Stimulated activated CD4-positive, alpha-beta T cell treated with anti-CD3 and anti-CD28 coated beads, TNF-alpha, amount 100 ng/mL, for 24 hours (primary cell): ENCODE results near the gene GZF1.
A peak's percentile ranks its signal among the peaks of the same experiment; 100 is the strongest.

Experiments
- DNase-seq, 3 experiments: peaks; one replicate each; pipeline ENCODE4 v3.0.0-alpha.2; 2020; ENCODE audit warnings: low read depth in 3 of 3

The GZF1 gene

DNA sequence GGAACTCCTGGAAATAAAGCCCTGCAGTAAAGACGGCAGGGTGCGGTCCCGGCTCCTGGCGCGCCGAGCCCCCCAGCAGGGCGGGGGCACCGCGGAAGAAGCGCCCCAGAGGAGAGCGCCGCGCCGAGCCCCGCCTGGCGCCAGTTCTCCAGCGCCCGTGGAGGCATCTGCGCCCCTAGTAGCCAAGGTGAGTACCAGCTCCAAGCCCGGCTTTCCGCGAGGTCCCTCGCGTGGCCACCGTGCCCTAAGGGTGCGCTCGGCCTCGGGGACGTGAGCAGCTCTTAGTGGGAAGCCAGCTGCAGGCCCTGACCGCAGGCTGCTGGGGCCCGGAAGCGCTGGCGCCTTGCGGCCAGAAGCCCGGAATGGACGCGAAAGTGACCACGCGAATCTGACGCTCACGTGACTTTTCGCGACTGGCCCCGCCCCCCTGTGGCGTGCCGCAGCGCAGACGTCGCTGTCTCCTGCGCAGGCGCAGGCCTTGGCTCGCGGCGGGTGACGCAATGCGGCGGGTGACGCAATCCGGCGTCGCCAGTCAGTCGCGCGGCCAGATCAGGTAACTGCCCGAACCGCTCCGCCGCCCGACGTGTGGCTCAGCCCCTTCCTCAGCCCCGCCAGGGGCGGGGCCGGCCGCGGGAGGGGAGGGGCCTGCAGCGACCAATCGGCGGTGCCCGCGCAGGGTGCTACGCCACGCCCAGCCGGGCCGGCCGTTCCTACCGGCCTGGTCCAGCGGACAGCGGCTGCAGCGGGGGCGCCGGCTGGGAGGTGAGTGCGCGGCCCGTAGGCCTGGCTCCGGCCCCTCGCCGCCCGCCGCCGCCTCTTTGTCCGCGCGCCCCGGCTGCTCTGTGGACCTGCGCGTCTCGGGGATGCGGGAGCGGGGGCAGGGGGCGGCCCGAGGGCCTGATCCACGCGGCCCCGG, at the start of gene GZF1:
Gene GZF1, plus strand, starts transcription at position 707 of the 916 bp plus-strand sequence. CDS start 2,202 bp downstream, outside the sequence.
- DNase-seq = peak; percentile 95 to 98 (median 96)

DNA sequence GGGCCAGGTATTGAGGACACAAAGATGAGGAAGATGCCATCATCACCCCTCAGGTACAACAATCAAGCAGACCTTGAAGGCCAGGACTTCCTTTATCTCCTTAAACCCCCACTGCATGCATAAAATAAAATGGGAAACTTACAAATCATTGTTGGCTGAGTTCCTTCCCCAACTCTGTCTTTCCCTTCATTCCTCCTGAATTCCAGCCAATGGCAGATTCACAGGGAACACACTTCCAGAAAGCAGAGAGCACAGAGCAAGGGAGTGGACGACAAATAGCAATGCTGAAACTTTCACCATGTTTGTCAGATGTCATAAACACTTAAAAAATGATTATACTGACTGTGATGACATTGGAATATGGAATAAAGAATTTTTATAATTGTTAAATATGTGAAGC, 48.7 kb upstream of the GZF1 start:
- no peak for DNase-seq

DNA sequence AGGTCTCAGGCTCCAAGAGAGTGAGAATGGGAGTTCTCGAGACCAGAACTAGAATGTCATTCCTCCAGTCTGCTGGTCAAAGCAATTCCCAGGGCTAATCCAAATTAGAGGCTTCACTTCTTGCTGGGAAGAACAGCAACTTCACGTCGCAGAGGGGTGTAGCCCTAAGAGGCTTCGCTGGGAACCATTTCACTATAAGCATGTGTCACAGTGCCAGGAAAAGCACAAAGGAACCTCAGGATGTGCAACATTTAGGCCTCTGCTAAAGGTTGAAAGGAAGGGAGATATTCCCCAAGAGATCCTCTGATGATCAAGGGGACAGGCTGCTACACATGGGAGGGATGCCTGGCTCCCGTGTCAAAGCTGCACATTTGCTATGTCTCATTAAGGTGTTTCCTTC, 47.3 kb upstream of the GZF1 start:
- DNase-seq = no peak

DNA sequence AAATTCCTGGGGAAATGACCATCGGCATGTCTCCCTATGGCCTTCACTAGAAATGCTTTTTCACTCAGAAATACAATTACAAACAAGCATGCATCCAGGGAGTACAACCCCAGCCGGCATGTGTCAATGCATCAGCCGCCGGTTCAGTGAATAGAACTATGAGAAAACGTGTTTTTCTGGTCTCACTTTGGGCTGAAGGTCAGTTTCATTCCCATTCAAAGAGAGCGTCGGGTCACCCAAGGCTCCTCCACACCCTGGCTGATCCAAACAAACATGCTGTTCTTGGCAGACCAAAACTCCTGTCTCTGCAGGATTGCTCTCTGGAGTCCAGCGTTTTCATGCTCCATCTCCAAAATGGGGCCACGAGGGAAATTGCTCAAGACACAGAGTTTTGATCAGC, 46.9 kb upstream of the GZF1 start:
- DNase-seq = no peak

DNA sequence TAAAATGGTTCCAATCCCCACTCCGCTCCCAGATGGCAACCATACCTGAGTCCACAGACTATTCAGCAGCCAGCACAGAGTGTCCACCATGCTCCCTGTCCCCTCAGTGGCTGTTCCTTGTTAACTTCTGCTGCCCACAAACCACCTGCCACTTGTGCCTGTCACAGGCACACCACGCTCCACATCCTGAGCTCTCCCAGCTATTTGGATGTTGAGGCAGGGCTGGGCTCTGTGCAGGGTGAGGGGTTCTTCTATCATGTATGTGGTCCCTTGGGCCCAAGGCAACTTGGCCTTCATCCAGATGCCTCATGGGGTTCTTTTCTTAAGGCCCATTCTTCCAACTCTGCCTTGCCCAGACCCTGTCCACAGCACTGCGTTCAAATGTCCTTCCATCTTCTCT, 45.4 kb upstream of the GZF1 start:
- DNase-seq = no peak

DNA sequence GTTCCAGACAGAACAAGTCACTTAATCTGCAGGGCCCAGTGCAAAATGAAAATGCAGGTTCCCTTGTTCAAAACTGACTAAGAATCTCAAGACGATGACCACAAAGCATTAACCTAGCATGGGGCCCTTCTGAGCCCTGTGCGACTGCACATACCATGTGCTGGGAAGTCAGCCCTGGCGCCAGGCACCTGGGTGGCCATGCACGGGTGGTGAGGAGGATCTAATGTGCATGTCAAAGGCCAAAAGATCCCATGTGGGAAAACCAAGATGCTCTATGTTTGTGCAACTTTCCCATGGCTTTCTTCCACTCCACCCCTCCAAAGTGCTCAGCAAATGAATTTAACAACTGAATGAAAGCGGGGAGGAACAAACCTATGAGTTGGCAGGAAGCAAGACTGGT, 44.9 kb upstream of the GZF1 start:
- DNase-seq = no peak

DNA sequence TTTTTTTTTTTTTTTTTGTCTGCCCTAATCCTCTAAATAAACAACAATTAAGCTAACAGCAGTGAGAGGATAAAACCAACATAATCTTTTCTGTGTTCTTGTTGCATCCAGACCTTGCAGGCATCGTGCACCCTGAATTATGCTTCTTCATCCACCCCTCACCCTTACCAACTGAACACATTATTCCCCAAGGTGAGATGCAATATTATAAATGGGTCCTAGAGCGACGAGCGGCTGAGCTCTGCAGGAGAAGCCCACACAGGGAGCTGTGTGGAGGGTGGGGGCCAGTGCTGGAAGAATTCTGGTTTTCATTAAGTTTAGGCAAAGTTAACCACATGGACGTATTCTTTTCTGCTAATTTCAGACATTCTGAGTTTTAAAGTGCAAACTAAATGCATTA, 43.6 kb upstream of the GZF1 start:
- no peak for DNase-seq

DNA sequence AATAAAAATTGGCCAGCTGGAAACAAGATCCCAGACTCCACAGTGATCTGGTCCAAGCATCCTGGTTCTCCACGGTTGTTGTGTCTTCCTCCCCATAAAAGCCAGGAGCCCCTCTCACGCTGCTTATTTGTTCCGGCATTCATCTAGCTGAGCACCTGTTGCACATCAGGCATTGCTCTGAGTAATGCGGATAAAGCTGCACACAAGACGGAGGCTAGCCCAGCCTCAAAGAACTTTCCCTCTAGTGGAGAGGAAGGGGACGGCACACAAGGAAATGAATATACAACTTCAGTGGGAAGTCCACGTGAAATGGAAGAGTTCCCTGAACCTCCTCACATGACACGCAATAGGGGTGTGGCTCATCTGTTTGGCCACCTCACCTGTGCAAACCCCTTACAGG, 41.7 kb upstream of the GZF1 start:
- DNase-seq = no peak

DNA sequence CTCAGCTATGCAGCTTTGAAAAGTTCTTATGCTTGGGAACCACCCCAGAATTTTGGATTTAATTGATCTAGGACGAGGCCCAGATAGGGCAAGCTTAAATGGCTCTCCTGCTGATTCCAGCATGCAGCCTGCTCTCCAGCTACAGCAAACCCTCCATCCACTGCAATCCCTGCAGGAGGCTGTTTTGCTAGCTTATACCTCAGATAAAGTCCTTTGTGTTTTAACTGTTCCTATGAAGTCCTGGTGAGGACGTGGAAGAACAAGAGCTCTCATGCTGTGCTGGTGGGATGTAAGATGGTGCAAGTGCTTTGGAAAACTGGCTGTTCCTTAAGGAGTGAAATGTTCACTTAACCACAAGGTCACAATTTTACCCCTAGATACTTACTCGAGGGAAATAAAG, 36.9 kb upstream of the GZF1 start:
- DNase-seq = no peak

DNA sequence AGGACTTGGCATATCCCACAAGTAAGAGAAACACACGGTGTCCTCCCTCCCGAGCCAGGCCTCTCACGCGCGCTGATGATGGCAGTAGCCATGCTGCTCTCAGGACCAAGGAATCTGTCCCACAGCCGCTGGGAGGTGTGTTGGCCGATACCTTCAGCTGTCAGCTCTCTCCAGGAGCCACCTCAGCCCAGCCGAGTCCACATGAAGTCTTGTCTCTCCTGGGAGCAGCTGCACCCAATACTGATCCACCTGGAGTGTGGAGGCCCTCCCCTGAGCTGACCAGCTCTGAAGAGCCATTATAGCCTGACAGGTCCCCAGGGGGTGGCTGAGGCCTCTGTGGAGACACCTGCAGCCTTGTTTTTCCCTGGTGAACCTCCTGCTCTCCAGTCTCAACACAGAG, 35.2 kb upstream of the GZF1 start:
- no peak for DNase-seq

DNA sequence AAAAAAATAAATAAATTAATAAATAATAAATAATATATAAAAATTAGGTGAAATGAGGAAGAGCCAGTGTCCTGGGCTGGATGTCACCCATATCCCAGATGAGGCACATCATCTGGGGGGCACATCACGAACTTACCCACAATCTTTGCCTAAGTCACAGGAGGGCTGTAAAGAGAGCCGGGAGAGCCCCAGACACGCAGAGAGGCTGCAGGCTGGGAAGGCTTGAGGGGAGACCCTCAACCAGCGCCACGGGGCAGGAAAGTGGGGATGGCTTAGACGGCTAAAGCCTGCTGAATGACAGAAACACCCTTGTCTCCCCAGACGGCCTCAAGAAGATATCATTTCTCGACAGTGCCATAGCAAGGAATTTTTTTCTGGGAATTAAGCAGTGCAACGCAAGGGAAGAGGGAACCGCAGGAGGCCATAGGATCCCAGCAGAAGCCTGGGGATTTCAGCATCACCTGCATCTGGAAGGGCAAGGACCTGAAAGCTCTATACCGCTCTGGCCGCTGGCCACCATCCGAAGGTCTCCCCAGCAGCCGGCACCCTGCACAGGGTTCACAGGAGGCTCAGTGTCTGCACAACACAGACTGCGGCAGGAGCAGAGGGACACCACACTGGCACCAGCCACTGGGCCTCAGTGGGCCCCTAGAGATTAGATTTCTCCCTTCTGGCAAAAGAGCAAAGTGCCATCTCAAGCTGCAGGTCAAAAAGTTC, 34.2 kb upstream of the GZF1 start:
- DNase-seq = no peak

DNA sequence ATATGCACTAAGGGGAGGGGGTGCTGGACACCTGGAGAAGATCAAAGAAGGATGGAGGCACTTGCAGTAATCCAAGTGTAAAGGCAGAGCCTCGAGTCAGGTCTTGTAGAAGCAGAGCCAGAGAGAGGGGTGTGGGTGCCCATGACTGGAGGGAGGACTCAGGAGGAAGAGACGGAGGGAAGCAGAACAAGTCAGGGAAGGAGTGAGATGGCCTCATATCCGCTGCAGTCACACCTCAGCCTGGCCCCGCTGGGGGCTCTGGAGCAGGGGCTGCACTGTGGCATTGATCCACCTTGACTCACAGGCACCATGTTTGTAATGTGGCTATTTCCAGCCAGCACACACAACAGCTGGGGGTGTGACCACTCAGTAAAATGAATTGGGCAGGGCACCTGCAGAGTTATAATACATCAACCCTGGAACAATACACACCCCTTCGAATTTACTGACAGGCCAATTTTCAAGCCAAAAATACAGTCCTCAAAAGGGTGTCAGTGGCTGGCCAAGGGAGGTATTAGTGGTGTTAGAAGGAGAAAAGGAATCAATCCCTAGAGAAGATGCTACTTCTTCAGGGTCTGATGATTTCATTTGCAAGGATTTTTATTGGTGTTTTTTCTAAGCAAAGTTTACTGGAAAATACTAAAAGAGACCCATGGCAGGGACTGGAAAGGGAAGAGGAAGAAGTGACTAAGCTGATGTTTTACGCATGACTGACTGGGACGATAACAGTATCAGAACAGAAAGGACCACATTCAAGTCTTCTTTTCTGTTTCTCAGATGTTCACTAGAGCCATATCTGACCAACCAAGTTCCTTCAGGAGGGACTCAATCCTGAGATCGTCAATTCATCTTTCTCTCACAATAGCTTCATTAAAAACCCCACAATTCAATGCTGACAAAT, 30.3 kb upstream of the GZF1 start:
- no peak for DNase-seq

DNA sequence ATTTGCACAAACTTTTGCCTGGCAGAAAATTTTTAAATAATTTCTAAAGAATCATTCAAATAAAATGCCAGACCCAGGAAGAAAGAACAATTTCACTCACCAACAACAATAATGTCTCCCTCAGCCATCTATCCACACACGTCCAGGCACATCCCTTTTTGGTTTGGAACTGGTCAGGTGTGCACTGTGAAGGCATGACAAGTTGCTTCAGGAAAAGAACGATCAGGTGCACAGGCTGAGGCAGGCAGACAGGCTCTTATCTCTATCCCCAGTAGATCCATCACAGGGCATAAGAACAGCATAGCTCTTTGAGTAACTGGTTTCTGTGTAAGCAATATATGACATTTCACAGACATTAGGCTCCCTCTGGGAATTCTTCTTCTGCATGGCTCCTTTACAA, 29.5 kb upstream of the GZF1 start:
- no peak for DNase-seq

DNA sequence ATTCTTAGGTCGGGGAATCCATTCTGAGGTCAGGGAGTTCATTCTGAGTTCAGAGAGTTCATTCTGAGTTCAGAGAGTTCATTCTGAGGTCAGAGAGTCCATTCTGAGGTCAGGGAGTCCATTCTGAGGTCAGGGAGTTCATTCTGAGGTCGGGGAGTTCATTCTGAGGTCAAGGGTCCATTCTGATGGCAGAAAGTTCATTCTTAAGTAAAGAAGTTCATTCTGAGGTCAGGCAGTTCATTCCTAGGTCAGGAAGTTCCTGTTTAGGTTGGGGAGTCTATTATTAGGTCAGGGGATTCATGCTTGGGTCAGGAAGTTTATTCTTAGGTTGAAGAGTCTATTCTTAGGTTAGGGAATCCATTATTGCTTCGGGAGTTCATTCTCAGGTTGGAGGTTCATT, 27.9 kb upstream of the GZF1 start:
- no peak for DNase-seq

DNA sequence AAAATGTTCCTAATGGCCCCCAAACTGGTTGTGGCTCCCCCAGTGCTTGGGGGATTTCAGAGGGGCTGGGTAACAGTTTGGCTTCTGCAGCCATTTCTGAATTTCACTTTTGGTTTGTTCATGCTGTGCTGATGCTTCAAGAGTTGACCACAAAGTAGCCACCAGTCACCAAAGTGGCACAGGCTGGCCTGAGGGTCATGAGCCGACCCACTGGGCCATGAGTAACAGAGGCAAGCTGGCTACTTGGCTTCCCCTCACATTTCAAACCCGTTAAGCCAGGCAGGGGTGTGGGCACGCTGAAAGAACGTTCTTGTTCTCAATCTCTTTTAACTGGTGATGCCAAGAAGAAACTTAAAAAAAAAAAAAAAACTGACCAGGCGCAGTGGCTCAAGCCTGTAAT, 26.5 kb upstream of the GZF1 start:
- DNase-seq = no peak

DNA sequence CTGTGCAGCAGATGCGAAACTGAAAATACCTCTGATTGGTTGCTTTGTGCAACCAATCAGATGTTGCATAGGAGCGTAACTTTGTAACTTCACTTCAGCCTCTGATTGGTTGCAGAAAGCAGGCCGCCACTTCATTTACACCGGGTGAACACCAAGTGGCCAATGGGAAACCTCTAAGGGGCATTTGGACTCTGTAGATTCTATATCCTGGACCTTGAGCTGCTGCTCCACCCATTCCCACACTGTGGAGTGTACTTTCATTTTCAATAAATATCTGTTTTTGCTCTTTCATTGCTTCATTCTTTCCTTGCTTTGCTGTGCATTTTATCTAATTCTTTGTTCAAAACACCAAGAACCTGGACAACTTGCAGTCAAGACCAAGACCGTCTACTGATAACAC, 25.5 kb upstream of the GZF1 start:
- DNase-seq = no peak

DNA sequence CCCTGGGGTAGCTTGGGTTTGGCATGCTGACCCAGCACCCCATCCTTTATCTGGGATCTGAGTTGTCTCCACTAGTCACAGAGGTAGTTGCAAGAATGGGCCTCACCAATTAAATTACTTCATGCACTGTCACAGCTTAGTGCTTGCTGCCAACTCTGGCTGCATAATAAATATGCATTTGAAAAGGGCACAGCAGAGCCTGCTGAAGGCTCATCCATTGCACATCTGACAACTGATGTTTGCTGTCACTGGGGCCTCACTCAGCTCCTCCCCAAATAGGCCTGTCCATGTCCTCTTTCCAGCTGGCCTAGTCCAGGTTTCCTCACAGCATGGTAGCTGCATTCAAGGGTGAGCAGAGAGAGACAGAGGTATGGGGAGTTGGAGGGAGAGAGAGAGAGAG, 24.7 kb upstream of the GZF1 start:
- DNase-seq = no peak

DNA sequence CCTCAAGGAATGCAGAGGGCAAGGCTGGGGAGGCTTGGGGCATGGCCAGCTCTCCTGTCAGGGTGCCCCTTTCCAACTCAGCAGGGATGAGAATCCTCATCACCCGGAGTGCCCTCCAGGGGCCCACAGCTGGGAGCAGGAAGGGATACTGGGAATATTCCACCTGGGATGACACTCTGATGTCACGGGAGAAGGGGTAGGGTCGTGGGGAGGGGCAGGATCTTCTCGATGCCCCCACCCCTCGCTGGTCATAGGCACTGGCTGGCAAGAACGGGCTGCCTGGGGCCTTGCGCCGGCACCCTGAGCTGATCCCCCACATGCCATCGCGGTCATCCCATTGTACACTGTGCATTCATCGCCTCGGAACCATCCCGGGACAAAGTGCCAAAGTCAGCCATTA, 22.0 kb upstream of the GZF1 start:
- DNase-seq = no peak

DNA sequence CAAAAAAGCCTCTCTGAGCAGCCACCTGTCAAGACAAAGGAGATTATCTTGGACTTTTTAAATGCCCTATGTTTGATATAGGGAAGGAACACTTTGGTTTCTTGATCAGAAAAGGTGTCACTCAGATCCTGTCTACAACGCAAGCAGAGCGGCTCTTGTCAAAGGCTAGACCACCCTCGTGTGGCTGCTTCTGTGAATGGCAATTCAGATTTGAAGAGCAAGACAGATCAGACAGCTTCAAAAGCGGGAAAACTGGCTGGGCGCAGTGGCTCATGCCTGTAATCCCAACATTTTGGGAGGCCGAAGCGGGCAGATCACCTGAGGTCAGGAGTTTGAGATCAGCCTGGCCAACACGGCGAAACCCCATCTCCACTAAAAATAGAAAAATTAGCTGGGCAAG, 21.5 kb upstream of the GZF1 start:
- peak in 1 of 3 experiments; percentile 13 for DNase-seq

DNA sequence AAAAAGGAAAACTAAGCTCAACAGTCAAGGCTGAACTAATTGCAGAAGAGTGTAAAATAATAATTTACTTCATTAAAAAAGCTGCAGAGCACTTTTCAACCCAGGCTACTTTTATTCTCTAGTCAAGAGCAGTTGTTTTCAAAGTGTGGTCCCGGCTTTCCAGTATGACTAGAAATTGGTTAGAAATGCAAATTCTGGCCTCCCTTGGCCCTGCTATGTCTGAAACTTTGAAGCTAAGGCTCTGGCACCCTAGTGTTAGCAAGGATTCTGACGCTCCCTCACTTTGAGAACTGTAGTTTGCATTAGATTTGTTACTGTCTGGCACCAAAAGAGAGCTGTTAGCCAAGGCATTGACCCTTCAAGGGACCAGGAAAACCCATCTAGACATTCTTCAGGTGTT, 20.9 kb upstream of the GZF1 start:
- no peak for DNase-seq

DNA sequence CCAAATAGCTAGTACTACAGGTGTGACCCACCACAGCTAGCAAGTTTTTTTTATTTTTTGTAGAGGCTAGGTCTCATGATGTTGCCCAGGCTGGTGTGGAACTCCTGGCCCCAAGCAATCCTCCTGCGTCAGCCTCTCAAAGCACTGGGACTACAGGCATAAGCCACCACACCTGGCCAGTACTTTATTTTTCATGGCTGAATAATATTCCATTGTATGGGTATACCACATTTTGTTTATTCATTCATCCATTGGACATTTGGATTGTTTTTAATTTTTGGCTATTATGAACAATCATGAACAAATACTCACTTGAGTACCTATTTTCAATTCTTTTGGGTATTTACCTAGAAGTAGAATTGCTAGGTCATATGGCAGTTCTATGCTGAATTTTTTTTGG, 18.4 kb upstream of the GZF1 start:
- DNase-seq = no peak

DNA sequence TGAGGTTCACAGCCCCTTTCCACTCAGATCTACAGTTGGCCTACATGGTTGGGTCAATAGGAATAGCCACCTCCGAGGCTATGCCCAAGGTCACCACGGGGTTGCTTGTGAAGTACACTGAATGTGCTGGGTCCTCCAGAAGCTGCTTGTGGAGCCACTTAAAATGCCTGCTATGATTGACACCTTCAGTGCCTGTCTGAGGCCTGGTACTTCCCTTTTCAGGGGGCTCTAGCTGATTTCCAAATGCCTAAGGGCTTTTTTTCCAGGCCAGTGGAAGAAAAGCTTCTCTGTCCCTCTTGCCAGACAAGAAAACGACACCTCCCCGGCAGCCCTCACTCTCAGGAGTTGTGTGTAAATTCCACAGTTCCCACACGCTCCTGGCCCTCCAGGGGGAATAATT, 17.6 kb upstream of the GZF1 start:
- no peak for DNase-seq
